Hematopoietic multipotent progenitor cell treated with erythropoietin and hydrocortisone succinate and interleukin-3 and kit ligand, for 17 days (in vitro differentiated cells): ENCODE results near the gene SLC5A11.
"Not testable (repeated sequence)": the region's sequence is repeated elsewhere in the genome, so short reads cannot be mapped to it uniquely, and the experiment has no call there.

Source experiments
- DNase-seq: peaks from one replicate; pipeline ENCODE4 v3.0.0-alpha.2; 2015; ENCODE audit warnings: low spot score

SLC5A11 gene

DNA sequence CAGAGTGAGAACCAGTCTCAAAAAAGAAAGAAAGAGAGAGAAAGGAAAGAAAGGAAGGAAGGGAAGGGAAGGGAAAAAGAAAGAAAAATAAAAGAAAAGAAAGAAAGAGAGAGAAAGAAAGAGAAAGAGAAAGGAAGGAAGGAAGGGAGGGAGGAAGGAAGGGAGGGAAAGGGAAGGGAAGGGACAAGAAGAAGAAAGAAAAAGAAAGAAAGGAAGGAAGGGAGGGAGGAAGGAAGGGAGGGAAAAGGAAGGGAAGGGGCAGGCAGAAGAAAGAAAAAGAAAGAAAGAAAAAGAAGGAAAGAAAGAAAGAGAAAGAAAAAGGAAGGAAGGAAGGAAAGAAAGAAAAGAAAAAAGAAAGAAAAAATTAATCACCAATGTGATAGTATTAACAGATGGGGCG lies 15.7 kb downstream of the SLC5A11 start:
- DNase-seq, result no peak

DNA sequence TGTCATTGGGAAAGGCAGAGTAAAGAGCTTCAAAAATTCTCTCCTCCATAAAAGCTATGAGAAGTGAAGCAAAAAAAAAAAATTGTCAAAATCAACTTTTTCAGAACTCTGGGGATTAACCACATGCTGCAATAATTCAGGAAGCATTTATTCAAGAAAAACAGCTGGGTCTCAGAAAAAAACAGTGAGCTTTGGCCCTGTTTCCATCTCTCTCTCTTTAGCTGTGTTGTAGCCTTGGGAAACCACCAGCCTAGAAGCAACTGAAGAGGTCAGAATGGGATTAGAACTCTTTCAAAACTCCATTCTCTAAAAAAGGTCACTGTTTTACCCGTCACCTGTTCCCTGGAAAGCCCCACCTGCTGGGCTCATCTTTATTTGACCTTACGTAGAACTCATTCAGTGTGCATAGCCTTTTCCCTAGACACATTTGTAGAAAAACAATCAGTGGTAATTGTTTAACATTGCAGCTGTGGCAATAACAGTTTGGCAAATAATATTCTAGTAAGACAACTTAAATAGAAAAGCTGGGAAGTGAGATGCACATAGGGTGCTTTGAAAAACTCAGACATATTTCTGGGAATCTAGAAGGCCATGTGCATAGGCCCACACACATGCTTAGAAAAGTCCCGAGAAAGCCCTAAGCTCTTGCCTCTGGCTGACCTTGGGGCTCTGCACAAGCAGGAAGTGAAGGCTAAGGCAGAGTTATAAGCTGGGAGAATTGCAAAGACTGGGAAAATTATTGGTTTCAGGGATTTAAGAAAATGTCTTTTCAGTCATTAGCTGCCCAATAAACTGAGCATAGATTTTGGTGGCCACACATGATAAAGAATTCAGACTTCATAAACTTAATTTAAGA lies 18.0 kb downstream of the SLC5A11 start:
- no peak for DNase-seq

DNA sequence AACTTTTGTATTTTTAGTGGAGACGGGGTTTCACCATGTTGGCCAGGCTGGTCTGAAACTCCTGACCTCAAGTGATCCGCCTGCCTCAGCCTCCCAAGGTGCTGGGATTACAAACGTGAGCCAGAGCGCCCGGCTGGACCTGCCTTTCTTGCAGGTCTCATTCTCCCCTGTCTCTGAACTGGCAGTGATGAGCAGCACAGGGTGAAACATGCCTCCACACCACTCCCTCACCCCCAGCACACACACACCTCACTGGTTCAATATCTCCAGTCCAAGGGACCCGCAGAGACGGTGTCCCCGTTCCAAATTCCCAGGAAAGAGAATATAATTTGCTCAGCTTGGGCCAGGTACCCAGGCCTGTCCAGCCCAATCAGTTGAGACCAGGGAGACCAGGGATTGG lies 23.3 kb downstream of the SLC5A11 start:
- no peak for DNase-seq

DNA sequence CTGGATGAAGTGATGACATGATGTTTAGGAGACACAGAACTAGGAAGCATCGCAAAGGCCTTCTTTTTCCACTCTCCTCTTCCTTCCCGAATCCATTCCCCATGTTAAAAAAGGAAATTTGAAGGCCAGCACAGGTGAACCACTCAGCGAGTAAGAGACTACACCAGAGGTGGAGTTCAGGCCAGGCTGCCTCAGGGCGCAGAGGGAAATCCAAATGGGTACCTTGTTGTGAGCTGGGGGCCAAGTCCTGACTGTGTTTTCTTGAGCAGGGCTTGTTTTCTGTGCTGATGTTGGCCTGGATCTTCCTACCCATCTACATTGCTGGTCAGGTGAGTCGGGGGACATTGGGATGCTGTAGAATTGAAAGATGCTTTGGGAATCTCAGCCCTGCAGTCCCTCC lies 26.1 kb downstream of the SLC5A11 start:
- no peak for DNase-seq

DNA sequence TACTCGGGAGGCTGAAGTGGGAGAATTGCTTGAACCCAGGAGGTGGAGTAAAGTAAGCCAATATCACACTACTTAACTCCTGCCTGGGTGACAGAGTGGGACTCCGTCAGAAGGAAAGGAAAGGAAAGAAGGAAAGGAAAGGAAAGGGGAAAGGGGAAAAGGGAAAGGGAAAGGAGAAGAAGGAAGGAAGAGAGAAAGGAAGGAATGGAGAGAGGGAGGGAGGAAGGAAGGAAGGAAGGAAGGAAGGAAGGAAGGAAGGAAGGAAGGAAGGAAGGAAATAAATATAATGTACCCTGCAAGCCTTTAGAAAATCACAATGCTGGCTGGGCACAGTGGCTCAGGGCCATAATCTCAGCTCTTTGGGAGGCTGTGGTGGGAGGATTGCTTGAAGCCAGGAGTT lies 27.3 kb downstream of the SLC5A11 start:
- no peak for DNase-seq

DNA sequence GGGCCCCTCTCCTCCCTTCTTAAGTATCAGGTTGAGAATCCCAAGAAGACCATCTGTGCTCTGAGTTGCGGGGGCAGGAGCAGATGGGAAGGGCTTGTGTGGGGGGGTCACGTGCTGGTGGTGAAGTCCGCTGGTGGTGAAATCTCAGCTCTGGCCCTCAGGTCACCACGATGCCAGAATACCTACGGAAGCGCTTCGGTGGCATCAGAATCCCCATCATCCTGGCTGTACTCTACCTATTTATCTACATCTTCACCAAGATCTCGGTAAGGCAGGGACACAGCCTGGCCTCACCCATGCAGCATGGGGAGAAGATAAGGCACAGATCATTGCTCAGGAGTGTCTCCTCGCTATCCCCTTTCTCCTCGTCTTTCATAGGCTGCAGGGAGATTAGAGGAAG lies 29.7 kb downstream of the SLC5A11 start:
- no peak for DNase-seq

DNA sequence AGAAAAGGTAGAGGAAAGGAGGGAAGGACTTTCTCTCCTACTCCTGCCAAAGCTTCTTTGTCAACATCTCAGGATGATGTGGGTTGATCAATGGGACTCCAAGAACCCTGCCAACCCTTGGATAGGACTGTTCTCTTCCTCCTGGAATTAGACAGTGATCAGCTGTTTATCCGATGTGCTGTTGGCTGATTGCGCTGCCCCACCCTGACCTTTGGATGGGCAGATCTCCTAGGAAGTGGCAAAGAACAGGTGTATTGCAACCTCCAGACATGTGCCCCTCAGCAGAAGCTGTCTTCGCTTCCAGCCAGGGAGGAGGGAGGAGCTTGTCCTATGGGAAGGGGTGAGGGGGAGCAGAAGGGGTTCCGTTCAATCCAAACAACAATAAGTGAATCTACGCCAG lies 30.5 kb downstream of the SLC5A11 start:
- DNase-seq, result no peak

DNA sequence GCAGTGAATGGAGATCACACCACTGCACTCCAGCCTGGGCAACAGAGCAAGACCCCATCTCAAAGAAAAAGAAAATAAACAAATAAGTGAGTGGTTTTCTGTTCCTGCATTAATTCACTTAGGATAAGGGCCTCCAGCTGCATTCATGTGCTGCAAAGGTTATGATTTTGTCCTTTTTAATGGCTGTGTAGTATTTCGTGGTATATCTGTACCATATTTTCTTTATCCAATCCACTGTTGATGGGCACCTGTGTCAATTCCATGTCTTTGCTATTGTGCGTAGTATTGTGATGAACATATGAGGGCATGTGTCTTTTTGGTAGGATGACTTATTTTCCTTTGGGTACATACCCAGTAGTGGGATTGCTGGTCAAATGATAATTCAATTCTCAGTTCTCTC lies 33.9 kb downstream of the SLC5A11 start:
- DNase-seq, result no peak

DNA sequence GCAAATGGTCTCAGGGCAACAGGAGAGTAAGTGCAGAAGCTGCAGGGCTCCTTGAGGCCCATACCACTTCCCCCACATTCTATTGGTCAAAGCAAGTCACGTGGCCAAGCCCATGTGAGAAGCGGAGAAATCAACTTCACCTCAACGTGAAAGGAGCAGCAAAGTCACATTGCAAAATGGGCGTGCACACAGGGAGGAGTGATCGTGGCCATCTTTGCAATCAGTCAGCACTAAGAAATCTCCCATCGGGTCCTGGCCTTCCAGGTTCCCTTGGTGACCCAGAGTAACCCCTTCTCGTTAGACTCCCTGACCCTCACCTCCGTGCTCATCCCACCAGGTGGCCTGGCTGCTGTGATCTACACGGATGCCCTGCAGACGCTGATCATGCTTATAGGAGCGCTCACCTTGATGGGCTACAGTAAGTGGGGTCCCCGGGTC lies 38.0 kb downstream of the SLC5A11 start:
- no peak for DNase-seq

DNA sequence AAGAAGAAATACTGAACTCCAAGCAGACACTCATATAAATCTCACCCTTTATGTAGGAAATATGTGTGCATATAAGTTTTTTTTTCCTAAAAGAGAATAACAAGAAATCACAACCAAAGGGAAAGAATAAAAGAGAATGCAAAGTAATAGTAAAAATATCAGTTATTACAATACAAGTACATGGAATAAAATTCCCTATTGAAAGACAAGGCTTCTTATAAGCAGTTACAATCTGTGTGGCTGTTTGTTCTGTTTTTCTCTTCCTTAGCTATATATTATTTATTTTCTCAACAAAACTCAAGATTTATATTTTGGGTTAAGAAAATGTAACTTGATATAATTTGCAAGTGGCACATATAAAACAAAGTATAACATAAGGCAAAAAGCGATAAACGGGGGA lies 41.7 kb downstream of the SLC5A11 start:
- DNase-seq, result no peak

DNA sequence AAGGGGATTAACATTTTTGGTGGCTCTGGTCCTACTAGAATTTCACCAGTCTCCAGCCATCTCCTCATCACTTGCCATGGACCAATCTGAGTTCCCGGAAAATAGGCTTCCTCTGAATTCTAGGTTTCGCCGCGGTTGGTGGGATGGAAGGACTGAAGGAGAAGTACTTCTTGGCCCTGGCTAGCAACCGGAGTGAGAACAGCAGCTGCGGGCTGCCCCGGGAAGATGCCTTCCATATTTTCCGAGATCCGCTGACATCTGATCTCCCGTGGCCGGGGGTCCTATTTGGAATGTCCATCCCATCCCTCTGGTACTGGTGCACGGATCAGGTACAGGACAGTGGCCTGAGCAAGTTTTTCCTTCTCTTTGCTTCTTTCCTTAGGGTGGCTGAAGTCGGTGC lies 45.0 kb downstream of the SLC5A11 start:
- DNase-seq, result no peak

DNA sequence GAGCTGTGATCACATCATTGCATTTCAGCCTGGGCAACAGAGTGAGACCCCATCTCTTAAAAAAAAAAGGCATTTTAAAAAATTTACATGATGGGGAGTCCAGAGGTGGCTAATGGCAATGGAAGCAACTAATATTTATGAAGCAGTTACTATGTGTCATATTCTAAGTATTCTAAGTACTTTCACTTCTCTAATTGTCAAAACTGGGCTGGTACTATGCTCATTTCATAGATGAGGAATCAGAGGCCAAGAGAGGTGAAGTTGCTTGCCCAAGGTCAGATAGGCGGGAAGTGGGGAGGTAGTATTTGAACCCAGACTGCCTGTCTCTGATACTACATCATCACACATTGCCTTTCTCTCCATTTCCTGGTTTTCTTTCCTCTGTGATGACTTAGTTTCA lies 50.7 kb downstream of the SLC5A11 start:
- no peak for DNase-seq

DNA sequence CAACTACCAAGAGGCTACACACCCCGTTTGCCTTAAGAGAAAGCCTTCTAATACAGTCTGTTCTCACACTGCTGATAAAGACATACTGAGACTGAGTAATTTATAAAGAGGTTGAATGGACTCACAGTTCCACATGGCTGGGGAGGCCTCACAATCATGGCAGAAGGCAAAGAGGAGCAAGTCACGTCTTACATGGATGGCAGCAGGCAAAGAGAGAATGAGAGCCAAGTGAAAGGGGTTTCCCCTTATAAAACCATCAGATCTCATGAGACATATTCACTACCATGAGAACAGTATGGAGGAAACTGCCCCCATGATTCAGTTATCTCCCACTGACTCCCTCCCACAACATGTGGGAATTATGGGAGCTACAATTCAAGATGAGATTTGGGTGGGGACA lies 51.8 kb downstream of the SLC5A11 start:
- DNase-seq, result not testable (repeated sequence)

DNA sequence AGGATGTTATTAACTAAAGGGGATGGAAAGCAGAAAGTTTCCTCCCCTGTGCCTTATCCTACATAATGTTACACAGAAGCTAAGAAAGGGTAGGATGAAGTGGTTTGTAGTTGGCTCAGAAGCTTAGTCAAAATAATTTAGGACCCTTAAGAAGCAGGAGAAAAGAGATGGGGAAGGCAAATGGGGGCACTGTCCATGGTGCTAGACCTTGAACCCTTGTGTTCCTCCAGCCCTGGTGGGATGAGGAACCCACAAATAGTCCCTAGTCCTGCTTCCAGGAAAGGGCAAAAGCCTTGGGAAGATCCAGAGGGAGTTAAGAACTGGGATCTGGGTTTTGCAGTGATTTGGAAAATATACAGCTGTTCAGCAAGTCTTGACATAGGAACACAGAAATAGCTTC lies 54.5 kb downstream of the SLC5A11 start:
- no peak for DNase-seq

DNA sequence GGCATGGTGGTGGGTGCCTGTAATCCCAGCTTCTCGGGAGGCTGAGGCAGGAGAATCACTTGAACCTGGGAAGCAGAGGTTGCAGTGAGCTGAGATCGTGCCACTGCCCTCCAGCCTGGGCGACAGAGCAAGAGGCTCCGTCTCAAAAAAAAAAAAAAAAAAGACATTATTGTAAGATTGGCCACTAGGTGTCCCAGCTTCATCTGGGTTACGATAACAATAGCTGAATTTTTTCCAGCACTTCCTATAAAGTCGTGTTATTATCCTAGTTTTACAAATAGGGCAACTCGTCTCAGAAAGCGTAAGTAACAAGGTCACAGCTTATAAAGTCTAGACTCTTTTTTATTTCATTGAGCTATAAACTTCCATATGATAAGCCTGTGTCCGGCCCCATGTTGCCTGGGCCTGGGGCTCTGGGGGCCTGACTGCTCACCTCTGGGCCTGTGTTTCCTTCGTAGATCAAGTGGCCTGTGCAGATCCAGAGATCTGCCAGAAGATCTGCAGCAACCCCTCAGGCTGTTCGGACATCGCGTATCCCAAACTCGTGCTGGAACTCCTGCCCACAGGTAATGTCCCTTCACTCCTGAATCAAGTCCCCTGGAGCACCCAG lies 60.5 kb downstream of the SLC5A11 start:
- no peak for DNase-seq

DNA sequence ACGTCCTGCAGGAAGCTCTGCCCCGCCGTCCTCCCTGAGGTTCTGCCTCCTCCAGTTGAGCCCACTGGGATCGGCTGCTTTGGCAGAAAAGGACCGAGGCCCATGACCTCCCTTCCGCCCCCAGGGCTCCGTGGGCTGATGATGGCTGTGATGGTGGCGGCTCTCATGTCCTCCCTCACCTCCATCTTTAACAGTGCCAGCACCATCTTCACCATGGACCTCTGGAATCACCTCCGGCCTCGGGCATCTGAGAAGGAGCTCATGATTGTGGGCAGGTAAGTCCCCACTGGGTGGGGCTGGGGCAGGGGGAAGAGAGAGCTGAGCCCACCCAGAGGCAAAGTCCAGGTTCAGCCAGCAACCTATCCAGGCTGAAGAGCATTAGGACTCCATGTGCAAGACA lies 61.1 kb downstream of the SLC5A11 start:
- no peak for DNase-seq

DNA sequence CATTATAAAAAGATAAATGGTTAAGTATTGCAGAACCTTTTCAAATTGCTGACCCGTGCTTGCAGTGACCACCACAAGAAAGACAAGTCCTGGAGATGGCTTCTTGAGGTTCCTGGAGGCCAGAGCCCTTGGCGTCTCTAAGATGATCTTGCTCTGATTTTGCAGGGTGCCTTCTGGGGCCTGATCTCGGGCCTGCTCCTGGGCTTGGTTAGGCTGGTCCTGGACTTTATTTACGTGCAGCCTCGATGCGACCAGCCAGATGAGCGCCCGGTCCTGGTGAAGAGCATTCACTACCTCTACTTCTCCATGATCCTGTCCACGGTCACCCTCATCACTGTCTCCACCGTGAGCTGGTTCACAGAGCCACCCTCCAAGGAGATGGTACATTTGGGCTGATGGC lies 63.0 kb downstream of the SLC5A11 start:
- DNase-seq, result no peak

DNA sequence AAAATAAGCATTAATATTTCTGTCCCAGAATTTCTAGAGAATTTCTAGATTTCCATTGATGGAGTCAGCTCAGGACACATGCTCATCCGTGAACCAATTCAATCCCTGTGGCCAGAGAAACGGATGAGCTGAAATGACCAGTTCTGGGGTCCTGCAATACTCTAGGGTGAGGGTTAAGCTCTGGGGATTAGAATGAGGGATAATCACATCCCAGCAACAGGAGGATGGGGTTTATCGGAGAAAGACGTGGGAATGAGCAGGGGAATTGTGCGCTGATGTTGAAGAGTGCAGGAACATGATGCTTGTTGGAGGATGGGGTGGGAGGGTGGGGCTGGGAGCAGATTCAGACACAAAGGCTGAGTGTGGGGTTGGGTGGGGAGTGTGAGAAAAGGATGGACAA lies 64.1 kb downstream of the SLC5A11 start:
- no peak for DNase-seq

DNA sequence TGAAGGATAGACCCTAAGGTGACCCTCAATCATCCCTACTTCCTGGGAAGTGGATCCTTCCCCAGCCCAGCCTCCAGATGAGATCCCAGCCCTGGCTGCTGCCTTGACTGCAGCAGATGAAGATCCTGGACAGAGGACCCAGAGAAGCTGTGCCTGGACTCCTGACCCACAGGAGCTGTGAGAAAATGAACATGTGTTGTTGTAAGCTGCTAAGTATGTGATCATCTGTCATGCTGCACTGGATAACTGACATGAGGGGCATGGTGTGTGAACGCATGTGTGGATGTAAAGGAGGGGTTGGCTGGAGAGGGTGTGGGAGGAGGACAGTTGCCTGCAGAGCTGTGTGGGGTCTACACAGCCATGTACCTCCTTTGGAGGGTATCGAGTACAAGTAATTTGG lies 69.3 kb downstream of the SLC5A11 start:
- DNase-seq, result no peak

DNA sequence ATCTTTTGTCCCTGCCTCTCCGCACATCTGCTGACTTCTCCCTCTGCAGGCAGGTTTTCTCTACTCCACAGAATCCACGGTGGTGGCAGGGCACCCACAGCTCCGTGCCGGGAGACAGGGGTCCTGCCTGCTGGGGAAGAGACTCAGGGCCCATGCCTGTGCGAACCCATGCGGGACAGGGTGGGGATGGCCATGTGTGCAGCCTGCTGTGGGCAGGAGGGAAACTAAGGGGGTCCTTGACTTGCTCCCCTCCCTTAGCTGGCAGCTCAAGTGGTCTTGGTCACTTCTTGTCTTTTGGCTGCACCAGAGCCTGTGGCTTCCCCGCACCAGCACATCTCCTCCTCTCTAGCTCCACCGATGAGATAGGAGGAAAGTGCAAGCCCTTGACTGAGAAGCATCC lies 69.8 kb downstream of the SLC5A11 start:
- DNase-seq, result no peak

DNA sequence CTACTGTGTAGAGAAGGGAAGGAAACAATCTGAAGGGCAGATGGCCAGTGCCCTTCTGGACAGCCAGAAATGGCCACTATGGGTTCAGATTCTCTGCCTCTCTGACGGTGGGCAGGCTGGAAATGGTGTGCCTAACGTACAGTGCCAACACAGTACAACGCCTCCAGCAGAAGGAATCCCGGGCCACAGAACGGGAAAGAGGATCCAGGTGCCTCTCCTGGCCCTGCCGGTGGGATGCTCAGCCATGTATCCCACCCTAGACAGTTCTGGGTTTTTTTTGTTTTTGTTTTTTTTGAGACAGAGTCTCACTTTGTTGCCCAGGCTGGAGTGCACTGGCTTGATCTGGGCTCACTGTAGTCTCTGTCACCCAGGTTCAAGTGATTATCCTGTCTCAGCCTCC lies 71.5 kb downstream of the SLC5A11 start:
- no peak for DNase-seq

DNA sequence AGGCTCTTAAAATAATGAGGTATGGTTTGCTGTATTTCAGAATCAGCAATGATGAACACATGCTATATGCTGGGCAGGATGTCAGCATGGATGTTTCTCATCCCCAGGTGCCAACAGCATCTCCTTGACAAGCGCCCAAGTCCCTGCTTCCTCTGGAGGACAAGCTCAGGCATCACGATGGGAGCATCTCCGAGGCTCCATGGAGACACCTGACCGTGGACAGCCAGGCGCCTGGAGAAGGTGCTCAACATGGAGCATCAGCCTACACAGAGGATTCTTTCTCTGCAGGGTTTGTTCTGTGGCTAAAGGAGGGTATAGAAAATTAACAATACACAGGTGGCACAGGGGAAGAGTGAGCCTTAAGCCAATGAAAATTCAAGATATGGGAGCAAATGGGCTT lies 72.1 kb downstream of the SLC5A11 start:
- DNase-seq, result no peak

DNA sequence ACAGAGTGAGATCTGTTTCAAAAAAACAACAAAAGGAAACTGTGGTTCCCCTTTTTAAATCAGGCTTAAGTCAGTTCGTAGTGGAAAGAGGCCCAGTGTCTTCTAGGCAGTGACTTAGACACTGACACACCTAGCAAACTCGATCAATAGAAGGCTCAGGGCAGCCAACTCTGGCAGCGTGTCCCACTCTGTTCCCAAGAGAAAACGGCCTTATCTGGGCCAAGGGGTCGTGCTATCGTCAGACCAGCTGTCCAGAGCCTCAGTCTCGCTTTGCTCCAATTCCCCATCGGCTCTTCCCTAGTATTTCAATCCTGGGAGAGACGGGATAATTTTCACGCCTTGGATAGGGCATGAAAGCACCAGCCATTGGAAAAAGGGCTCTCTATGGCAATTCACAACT lies 72.9 kb downstream of the SLC5A11 start:
- DNase-seq, result no peak

DNA sequence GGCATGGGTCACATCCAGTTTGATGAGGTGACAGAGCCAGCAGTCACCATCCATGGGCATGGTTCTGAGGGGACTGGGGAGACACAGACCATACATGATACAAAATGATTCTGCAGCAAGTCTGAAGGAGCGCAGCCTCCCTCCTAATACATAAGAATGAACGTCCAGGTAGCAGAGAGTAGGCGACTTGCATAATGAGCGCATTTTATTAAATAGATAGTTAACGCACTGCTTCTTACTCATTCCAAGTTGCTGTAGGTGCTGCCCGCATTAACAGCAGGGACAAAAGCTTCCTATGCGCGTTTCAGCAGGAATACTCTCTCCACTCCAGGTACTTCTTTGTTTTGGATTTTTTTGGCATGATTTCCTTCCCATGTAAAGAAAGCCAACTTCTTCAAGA lies 73.8 kb downstream of the SLC5A11 start:
- DNase-seq, result no peak
